HUES6 (cell line): ENCODE results near the gene LTA.
"Not testable (repeated sequence)": the region's sequence is repeated elsewhere in the genome, so short reads cannot be mapped to it uniquely, and the experiment has no call there.

Experiments used
- H3K27ac ChIP-seq: 2 replicates; pipeline ENCODE4 v1.7.0; 2013; ENCODE audit warnings: low read depth, mild to moderate bottlenecking, low read length, inconsistent platforms
- H3K27me3 ChIP-seq: 2 replicates; pipeline ENCODE4 v1.6.1; 2013; ENCODE audit warnings: low read length; ENCODE audit not compliant: control insufficient read depth, insufficient read depth
- H3K36me3 ChIP-seq: 2 replicates; pipeline ENCODE4 v1.6.1; 2013; ENCODE audit warnings: low read length; ENCODE audit not compliant: control insufficient read depth, insufficient read depth
- H3K4me1 ChIP-seq: 2 replicates; pipeline ENCODE4 v1.6.1; 2013; ENCODE audit warnings: low read length; ENCODE audit not compliant: control insufficient read depth, insufficient read depth
- H3K4me3 ChIP-seq: 2 replicates; pipeline ENCODE4 v1.5.1; 2013; ENCODE audit warnings: low read depth, low read length
- H3K9ac ChIP-seq: one replicate; pipeline ENCODE4 v1.6.1; 2013; ENCODE audit warnings: mild to moderate bottlenecking, low read length
- H3K9me3 ChIP-seq: 2 replicates; pipeline ENCODE4 v1.6.1; 2013; ENCODE audit warnings: low read depth, low read length; ENCODE audit not compliant: control insufficient read depth, insufficient read depth

The LTA gene

GRCh38 chr6:31581434-31582229 lies 9.5 kb downstream of the LTA start:
- H3K36me3 ChIP-seq: no peaks in the 10 kb centered on the region
- peak overlapping the region; percentile 83 for H3K9ac ChIP-seq
- H3K27me3 ChIP-seq: peaks cover 15% of the 10 kb centered on the region
- no peak overlapping the region; the same call in 1 of the 2 replicates for H3K27ac ChIP-seq
- H3K4me1 ChIP-seq: peaks cover 31% of the 10 kb centered on the region
- no peaks in the 10 kb centered on the region for H3K9me3 ChIP-seq
- H3K4me3 ChIP-seq: peak overlapping the region; percentile 99

- H3K9me3 ChIP-seq: no peaks in the 10 kb centered on the region
- H3K4me1 ChIP-seq: peaks cover 31% of the 10 kb centered on the region
- H3K9ac ChIP-seq: peak within 1 kb of the TSS; percentile 83
- no peaks in the 10 kb centered on the region for H3K36me3 ChIP-seq
- H3K27ac ChIP-seq: no peak within 1 kb of the TSS; the same call in 1 of the 2 replicates
- peak within 1 kb of the TSS; percentile 99 for H3K4me3 ChIP-seq
- peaks cover 15% of the 10 kb centered on the region for H3K27me3 ChIP-seq
Measured at GRCh38 chr6:31582230-31582643, 10.1 kb downstream of the LTA start, which contains the start of gene LTB. Gene LTB (minus strand): TSS chr6:31582424. CDS start chr6:31582417, 7 bp downstream.

- peaks cover 12% of the 10 kb centered on the region for H3K27me3 ChIP-seq
- no peak overlapping the region for H3K27ac ChIP-seq
- no peaks in the 10 kb centered on the region for H3K9me3 ChIP-seq
- H3K36me3 ChIP-seq: no peaks in the 10 kb centered on the region
- H3K4me3 ChIP-seq: no peak overlapping the region
- H3K4me1 ChIP-seq: peaks cover 8% of the 10 kb centered on the region
- H3K9ac ChIP-seq: no peak overlapping the region
Measured at GRCh38 chr6:31585491-31585890, 13.4 kb downstream of the LTA start.

- Histone ChIP-seq H3K9ac (no peak within 1 kb of the TSS), H3K4me3 (no peak within 1 kb of the TSS), H3K27ac (no peak within 1 kb of the TSS), H3K27me3 (peaks cover 10% of the 10 kb centered on the region), H3K9me3 (no peaks in the 10 kb centered on the region), H3K36me3 (no peaks in the 10 kb centered on the region), H3K4me1 (peaks cover 6% of the 10 kb centered on the region)
Measured at GRCh38 chr6:31586008-31586407, 13.9 kb downstream of the LTA start, which contains the start of gene LST1. Gene LST1 (plus strand): TSS chr6:31586277. CDS start chr6:31587300, 1,023 bp downstream.

- Histone ChIP-seq H3K27ac (no peak overlapping the region), H3K4me3 (no peak overlapping the region), H3K9ac (no peak overlapping the region), H3K27me3 (peaks cover 4% of the 10 kb centered on the region), H3K9me3 (no peaks in the 10 kb centered on the region), H3K4me1 (peaks cover 4% of the 10 kb centered on the region), H3K36me3 (no peaks in the 10 kb centered on the region)
Measured at GRCh38 chr6:31586599-31587281, 14.7 kb downstream of the LTA start.

- Histone ChIP-seq H3K27ac (no peak overlapping the region), H3K9ac (no peak overlapping the region), H3K4me1 (no peaks in the 10 kb centered on the region; the same call in 1 of the 2 replicates), H3K27me3 (no peaks in the 10 kb centered on the region), H3K9me3 (no peaks in the 10 kb centered on the region), H3K4me3 (no peak overlapping the region), H3K36me3 (no peaks in the 10 kb centered on the region)
Measured at GRCh38 chr6:31587791-31588777, 16.0 kb downstream of the LTA start.

- no peak overlapping the region for H3K9ac ChIP-seq
- no peaks in the 10 kb centered on the region for H3K36me3 ChIP-seq
- no peaks in the 10 kb centered on the region for H3K9me3 ChIP-seq
- no peaks in the 10 kb centered on the region for H3K27me3 ChIP-seq
- no peak overlapping the region for H3K4me3 ChIP-seq
- no peaks in the 10 kb centered on the region; the same call in 1 of the 2 replicates for H3K4me1 ChIP-seq
- H3K27ac ChIP-seq: no peak overlapping the region
Measured at GRCh38 chr6:31588871-31589650, 17.0 kb downstream of the LTA start.

- not testable (repeated sequence) for H3K36me3 ChIP-seq, H3K27me3 ChIP-seq, H3K27ac ChIP-seq, H3K9me3 ChIP-seq, H3K9ac ChIP-seq, H3K4me3 ChIP-seq, H3K4me1 ChIP-seq
Measured at GRCh38 chr6:31590691-31591090, 18.6 kb downstream of the LTA start.

GRCh38 chr6:31592396-31592771 lies 20.3 kb downstream of the LTA start:
- H3K4me3 ChIP-seq: no peak overlapping the region
- no peaks in the 10 kb centered on the region for H3K36me3 ChIP-seq
- no peaks in the 10 kb centered on the region; the same call in 1 of the 2 replicates for H3K4me1 ChIP-seq
- no peaks in the 10 kb centered on the region for H3K27me3 ChIP-seq
- no peak overlapping the region for H3K27ac ChIP-seq
- no peak overlapping the region for H3K9ac ChIP-seq
- no peaks in the 10 kb centered on the region for H3K9me3 ChIP-seq

- Histone ChIP-seq H3K27ac (no peak overlapping the region), H3K9ac (no peak overlapping the region), H3K9me3 (no peaks in the 10 kb centered on the region), H3K4me1 (peaks cover 5% of the 10 kb centered on the region; the same call in 1 of the 2 replicates), H3K4me3 (no peak overlapping the region), H3K36me3 (no peaks in the 10 kb centered on the region), H3K27me3 (no peaks in the 10 kb centered on the region)
Measured at GRCh38 chr6:31597006-31597405, 24.9 kb downstream of the LTA start.
